ENCODE data around the gene NSD1. TPM values are rescaled to one million over a fixed set of nuclear protein-coding genes. Genes with fewer than 3 reads are reported as not detected.

Gene NSD1
- total and polyA plus RNA-seq, 9 of the 15 experiments (the other 6 are each of a cell fraction or from before 2014, with no cell fraction given) = 3.8 to 51.0 (median 24.7) TPM

GRCh38 chr5:177113566-177114424 lies 19.8 kb upstream of the NSD1 start (continued):
- no peak for TF ChIP-seq ZNF318 (IDR thresholded peaks at IDR 0.05; ENCODE audit: borderline replicate concordance in 1 of 2, low read depth in 1 of 2)
- TF ChIP-seq COPS2 (conservative IDR thresholded peaks at IDR 0.05) = no peak
- TF ChIP-seq GATAD2B (IDR thresholded peaks at IDR 0.05; ENCODE audit: borderline replicate concordance) = no peak; the same call in 1 of the 2 replicates
- peak; percentile 49 for TF ChIP-seq E2F8 (IDR thresholded peaks at IDR 0.05; ENCODE audit: low read depth, partially characterized antibody)
- TF ChIP-seq ZNF707 (CRISPR knock-in tag; conservative IDR thresholded peaks at IDR 0.05) = no peak
- TF ChIP-seq FIP1L1 (IDR thresholded peaks at IDR 0.05; ENCODE audit: low read depth, low read length, poor library complexity, severe bottlenecking) = no peak
- TF ChIP-seq ZBTB43 (CRISPR knock-in tag; IDR thresholded peaks at IDR 0.05) = no peak
- no peak for TF ChIP-seq ELF4 (CRISPR knock-in tag; IDR thresholded peaks at IDR 0.05)
- TF ChIP-seq PHF20 (IDR thresholded peaks at IDR 0.05; ENCODE audit: partially characterized antibody) = no peak
- no peak for TF ChIP-seq GABPB2 (CRISPR knock-in tag; conservative IDR thresholded peaks at IDR 0.05)
- TF ChIP-seq KLF10 (CRISPR knock-in tag; IDR thresholded peaks at IDR 0.05) = no peak
- peak; percentile 68 for TF ChIP-seq HMGN3 (IDR thresholded peaks at IDR 0.05; ENCODE audit: borderline replicate concordance, extremely low read depth, insufficient read length, low read depth, low read length)
- TF ChIP-seq ZNF79 (CRISPR knock-in tag; IDR thresholded peaks at IDR 0.05; ENCODE audit: low read depth) = no peak
- no peak for TF ChIP-seq ZNF561 (CRISPR knock-in tag; conservative IDR thresholded peaks at IDR 0.05)

Measured in K562 (cell line).